Stimulated activated CD8-positive, alpha-beta memory T cell treated with anti-CD3 and anti-CD28 coated beads, Interleukin-4, amount 100 ng/mL, for 4 hours (primary cell): Measurements from ENCODE around the gene KCNQ2.
"Not testable (repeated sequence)": the region's sequence is repeated elsewhere in the genome, so short reads cannot be mapped to it uniquely, and the experiment has no call there.

Experiments used
- DNase-seq, 2 donors: peaks; one replicate each; pipeline ENCODE4 v3.0.0-alpha.2; 2020; ENCODE audit warnings: low read depth in 2 of 2, low spot score in 1 of 2

The KCNQ2 gene

DNA sequence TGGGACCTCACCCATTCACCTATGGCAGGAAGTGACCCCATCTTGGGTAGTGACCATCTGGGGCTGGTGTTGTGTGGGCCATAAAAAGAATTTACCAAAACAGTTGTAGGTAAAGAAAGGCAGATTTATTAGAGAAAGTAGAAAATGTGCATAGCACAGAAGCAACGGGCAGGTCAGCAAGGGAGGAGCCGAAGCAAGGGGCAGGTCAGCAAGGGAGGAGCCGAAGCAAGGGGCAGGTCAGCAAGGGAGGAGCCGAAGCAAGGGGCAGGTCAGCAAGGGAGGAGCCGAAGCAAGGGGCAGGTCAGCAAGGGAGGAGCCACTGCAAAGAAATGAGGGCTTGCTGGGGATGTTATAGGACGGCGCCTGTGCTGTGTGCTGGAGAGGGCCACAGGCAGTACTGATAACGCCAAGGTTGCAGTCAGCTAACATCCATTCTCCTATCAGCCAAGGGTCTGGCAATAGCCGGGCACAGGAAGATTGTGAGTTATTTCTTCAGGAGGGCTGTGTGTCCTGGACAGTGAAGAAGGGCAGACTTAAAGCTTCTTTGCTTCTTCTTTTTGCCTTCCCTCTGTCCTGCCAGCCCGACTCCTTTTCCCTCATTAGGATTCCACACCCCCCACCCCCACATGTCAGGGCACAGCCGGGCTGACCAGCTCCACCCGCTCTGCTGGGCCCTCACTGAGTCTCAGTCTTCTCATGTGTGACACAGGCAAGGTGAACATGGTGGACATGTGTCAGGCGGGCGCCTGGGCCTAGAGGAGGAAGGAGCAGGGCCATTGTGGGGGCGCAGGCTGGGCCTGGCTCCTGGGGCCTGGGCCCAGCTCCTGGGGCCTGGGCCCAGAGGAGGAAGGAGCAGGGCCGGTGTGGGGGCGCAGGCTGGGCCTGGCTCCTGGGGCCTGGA is 79.7 kb downstream of the KCNQ2 start:
- DNase-seq = no peak

DNA sequence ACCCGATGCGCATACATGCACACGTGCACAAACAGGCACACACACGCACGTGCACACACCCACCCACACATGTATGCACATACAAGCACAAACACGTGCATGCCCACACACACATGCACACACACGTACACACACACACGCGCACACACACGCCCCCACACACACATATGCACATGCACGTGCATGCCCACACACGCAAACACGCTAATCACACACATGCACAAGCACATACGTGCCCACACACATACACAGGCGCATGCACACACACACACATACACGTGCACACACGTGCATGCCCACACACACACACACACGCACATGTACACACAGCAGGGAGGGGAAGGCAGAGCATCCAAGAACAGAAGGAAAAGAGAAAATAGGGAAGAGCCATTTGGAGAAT is 84.5 kb downstream of the KCNQ2 start:
- DNase-seq = no peak

DNA sequence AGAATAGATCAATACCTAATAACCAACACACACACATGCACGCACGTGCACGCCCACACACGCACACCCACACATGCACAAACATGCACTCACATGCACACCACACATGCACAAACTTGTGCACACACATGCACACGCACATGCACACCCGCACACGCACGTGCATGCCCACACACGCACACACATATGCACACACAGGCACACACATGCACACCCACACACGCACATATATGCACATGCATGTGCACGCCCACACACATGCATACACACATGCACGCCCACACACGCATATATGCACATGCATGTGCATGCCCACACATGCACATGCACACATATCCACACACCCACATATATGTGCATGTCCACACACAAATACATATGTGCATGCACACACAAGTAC is 85.1 kb downstream of the KCNQ2 start:
- no peak for DNase-seq

DNA sequence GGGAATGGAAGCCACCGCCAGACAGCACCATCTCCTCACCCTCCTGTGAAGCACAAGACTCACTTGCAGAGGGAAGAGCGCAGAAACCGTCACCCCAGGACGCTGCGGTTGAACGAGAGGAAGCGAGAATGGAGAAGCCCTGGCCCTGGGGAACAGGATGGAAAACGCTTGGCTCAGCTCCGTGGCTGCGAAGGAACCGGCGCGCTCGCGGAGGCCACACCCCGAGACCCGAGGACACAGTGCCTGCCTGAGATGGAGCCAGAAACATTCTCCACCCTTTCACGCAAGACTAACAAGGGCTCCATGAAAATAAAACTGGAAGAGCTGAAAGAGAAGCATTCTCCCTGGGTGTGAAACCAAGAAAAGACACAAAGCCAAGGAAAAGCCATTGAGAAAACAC is 86.0 kb downstream of the KCNQ2 start:
- no peak for DNase-seq

DNA sequence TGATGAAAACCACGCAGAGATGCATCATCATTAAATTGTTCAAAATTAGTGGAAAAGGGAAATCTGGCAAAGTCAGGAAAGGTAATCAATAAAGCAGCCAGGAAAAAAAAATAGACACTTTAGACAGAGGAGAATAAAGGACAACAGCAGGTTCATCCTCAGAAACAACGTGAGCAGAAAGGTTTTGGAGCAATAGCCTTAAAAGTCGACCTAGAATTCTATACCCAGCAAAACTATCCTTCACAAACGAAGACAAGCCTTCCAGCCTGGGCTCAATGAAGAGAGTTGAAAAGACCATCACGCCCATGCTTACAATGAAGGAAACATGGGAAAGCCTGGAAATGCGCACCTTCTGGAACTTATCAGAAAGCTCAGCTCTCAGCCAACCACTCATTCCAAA is 86.6 kb downstream of the KCNQ2 start:
- no peak for DNase-seq

DNA sequence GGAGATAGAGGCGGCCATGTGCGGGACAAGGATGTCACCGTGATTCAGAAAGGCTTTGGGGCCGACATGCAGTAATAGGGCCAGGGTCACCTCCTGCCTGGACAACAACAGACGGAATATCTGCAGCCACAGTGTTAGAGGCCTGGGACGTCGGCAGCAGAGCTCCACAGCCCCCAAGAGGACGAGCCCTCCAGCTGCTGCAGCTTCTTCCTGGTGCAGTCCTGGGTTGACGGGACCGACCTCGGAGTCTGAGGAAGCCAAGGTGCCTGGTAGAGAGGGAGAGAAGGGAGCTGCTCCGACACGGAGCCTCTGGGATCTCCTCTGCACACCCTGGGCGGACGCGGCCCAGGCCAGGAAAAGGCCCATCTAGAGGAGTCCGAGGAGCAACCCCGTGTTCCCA is 88.1 kb downstream of the KCNQ2 start:
- no peak for DNase-seq

DNA sequence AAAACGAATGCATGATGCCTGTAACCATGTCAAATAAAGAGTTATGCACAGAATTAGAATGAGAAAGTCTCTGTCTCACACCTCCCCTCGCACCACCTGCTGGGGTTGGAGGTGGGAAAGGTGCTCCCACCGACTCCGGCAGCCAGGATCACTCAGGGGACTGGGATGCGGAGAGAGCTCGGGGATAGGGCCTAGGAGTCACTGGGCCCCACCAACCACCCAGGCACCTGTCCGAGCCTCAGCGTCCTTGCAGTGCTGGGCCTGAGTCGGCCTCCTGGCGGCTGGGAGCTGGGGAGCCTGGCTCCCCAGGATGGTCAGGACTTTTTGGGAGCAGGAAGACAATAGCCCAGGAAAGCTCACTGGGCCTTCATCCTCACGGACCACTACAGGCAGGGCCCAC is 88.9 kb downstream of the KCNQ2 start:
- DNase-seq = no peak

DNA sequence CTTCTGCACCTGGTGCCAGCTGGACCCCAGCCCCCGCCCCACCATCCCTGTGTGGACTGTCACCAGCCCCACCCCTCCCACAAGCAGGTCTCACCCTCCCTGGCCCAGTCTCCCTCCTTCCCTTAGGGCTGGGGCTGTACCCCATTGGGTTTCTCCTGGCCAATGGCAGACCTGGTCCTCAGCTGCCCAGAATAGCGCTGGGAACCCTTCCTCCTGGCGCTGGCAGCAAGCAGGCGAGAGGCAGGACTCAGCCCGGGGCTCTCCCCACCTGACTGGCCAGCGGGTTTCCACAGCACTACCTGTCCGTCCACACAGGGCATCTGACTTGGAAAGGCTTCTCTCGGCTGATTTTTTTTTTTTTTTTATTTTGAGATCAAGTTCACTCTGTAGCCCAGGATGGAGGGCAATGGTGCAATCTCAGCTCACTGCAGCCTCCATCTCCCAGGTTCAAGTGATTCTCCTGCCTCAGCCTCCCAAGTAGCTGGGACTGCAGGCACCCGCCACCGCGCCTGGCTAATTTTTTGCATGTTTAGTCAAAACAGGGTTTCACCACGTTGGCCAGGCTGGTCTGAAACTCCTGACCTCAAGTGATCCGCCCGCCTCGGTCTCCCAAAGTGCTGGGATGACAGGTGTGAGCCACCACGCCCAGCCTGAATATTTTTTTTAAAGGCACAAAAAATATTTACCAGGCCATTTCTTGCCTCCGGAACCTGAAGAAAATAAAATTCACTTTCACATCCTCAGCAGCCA is 89.7 kb downstream of the KCNQ2 start:
- no peak for DNase-seq

DNA sequence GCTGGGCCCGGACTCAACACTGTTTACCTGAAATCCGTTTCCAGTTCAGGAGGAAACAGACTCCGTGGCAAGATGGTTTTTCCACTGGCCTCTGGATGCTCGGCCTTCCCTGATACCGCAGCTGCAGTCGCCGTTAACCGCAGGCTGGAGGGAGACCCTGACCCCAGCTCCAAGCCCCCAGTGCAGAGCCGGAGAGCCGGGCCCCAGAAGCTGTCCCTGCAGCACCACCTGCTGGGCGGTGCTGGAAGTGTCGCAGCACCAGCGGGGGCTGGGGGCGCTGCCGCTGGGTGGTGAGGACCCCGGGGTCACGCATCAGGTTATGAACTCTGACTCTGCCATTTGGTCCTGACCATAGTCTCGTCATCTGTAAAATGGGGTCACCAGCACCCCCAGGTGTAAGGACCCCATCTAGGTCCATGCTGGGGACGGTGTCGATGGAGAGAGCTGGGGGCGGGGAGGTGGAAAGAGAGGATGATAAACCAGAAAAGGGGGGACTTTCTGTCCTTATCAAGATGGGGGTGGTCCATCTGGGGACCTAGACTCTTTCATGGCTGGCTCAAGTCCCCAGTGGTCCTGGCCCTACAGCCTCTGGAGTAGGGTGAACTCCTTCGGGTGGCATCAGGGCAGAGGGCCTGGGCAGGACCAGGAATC is 90.5 kb downstream of the KCNQ2 start:
- no peak for DNase-seq

DNA sequence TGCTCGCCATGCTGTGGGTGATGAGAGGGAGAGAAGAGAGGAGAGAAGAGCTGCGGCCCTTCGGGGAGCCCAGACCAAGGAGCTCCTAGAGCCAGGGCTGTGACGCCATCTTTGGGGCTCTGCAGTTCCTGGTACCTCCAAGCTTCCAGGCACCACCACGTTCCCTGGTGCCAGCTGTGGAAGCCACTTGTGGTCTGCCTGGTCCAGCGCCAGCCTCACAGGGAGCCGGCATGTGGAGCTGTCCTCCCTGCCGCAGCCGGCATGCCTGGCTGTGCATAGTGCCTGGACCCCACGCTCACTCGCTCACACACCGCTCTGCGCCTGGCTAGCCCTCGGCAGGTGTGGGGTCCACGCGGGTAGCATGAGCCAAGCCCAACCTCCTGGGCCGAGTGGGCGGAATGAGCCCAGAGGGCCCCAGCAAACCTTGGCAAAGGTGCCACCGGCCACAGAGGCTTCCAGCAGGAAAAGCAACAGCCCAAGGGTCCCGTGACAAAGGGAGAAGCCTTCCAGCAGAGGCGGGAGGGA is 92.0 kb downstream of the KCNQ2 start:
- no peak for DNase-seq

DNA sequence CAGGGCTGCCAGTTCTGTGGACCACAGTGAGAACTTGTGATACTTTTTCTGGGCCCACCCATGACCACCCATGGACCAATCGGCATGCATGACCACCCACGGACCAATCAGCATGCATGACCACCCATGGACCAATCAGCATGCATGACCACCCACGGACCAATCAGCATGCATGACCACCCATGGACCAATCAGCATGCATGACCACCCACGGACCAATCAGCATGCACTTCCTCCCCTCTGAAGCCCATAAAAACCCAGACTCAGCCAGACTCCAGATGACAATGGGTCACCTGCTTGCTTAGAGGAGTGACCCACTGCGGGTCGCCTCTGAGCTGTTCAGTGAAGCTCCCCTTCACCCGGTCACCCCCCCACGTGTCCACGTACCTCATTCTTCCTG is 92.6 kb downstream of the KCNQ2 start:
- not testable (repeated sequence) for DNase-seq

DNA sequence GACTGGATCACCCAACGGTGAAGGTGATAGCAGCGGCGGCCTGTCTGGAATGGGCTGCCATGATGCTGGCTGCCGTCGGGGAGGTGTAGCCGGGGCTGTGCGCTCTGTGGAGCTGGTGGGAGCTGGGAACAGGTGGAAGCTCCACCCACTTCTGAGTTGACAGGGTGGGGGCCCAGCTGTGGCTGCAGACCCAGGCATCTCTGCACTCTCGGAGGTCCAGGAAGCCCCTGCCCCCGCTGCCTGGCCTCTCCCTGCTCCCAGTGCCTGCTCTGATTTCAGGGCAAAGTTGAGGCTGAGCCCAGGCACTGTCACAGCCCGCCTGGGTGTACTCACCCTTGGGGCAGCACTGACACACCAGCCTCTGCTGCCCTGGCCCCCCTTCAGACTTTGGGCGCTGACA is 93.2 kb downstream of the KCNQ2 start:
- no peak for DNase-seq

DNA sequence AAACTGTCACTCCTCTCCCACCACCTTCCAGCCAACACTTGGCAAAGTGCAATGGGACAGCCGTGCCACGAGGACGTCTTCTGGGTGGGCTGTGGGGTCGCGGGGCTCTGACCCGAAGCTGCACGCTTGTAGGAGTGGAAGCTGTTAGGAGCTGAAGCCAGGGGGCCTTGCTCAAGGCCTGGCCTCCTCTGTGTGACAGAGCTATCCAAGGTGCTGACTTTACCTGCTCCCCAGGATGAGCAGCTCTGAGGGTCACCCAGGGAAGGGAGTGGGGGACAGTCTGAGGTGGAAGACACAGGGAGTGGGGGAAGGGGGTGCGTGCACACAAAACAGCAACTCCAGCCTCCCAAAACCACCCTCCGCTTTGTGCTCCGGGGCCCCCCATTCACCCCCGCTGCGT is 93.8 kb downstream of the KCNQ2 start:
- no peak for DNase-seq

DNA sequence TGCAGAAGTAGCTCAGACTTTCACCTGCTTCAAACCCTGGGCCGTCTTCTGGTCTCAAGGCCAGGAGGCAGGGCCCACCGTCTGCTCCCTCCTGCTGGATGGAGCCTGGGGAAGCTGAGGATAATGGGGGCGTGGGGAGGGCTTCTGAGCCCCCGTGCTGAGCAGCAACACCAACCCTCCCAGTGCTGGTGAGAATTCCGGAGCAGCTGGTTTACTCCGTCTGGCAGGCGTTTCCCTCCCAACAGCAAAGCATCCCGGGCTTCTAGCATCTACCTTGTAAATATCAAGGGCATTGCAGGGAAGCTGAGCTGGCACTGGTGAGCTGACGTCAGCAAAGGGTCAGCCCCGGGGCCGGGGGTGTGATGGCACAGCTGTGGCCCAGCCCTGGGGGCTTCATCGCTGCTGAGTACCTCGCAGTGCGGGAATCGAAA is 94.5 kb downstream of the KCNQ2 start:
- DNase-seq = no peak

DNA sequence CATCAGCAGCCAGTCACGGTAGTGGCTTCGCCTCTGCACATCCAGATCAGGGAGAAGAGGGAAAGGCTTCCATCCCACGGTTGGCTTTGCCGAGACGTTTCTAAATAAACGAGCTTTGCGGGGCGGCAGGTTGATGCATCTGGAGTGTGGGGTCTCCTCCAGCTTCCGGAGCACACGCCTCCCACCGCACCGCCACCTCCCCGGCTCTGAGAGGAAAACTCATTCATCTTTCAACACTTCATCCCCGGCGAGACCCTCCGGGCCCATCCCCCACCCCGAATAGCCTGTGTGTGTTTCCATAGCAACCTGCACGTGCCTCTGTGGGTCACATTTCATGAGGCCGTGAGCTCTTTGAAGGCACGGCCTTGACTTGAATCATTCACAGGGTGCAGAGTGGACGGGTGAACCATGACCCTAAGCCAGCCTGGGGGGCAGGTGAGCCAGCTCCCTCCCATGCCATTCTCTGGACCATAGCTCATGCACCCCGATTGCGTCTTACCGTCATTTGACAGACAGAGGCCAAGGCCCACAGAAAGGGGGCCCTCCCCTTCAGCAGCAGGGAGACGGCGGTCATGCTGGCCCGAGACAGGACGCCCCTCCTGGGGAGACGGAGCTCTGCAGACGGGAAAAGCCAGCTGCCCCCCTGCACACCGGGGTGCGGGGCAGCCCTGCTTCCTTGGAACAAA is 95.1 kb downstream of the KCNQ2 start:
- no peak for DNase-seq

DNA sequence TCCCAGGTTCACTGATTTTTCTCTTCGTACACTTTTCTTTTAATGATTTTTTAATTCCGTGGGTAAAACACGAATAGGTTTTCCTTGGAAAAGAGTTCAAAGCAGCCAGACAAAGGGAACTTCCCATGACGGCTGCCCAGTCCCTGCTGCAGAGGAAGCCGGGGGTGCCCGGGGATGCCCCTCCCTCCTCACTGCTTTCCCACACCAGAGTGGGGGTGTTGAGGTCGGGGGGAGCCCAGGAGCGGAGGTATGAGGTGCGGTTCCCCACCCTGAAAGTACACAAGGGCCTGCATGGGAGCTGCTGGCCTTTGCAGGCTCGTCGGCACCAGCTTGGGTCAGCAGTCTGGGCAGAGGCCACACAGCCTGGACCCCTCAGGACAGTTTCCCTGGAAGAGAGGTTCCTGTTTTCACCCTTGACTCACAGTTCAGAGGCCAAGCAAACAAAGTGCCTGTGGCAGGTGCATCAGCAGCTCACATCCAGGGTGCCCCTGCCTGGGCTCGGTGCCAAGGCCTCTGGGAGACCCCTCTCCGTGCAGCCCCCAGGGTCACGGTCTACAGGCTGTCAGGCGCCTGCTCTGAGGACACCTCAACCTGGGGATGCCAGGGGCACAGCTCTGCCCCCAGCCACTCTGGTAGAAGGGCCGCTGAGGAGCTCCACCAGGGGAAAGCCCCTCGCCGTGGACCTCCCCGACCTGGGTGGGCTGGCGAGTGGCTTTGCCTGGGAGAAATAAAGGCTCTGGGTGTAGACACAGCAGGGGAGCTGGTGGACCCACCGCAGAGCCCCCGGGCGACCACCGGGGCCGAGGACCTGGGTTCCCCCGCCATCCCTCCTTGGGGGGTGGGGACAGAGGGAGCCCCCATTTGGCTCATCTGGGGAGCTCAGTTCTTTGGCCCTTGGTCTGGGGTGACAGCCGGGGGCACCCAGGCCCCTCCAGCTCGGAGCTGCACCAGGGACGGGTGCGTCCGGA is 95.9 kb downstream of the KCNQ2 start:
- no peak for DNase-seq

DNA sequence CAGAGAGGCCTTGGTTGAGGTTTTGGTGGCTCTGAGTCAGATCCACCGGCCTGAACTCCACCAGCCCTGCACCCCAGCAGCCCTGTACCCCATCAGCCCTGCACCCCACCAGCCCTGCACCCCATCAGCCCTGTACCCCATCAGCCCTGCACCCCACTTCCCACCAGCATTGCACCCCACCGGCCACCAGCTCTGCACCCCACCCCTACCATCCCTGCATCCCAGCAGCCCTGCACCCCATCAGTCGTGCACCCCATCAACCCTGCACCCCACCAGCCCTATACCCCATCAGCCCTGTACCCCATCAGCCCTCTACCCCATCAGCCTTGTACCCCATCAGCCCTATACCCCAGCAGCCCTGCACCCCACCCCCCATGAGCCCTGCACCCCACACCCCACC is 97.0 kb downstream of the KCNQ2 start:
- no peak for DNase-seq

DNA sequence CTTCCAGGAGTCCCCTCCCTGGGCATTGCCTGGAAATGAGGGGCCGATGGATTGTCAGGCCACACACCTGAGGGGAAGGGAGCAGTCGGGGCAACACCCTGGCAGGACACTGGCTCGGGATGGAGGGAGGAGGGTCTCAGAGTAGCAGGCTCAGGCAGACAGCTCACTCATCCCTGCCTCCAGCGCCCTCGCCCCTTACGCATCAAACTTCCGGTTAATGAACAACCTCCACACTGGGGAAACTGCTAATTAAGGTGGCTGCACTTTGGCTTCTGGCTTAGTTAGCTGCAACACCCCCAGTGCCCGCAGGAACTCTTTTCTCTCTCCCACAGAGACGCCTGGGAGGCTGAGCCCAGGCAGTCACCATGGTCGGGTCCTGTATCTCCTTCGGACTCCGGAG is 98.0 kb downstream of the KCNQ2 start:
- no peak for DNase-seq

DNA sequence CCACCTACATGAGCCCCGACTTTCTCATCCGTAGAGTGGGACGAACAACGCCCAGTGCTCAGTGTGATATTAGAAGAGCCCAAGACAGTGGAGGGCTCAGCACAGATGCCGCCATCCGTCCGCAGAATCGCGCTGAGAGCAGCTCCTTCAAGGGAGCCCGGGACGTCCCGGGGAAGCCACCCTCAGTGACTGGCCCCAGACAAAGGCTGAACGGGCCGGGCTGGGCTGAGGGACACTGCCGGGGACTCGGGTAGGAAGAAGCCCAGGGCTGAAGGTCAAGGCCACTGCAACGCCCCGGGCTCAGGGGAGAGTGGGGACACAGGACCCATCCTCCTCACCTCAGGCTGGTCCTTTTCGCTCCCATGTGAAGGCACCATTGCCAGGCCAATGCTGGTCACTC is 98.5 kb downstream of the KCNQ2 start:
- DNase-seq = no peak
